Activated CD8-positive, alpha-beta memory T cell treated with anti-CD3 and anti-CD28 coated beads, Interleukin-2, amount 50 U/mL, for 24 hours (primary cell): ENCODE measurements around the gene PITPNM3.
"Not testable (repeated sequence)": the region's sequence is repeated elsewhere in the genome, so short reads cannot be mapped to it uniquely, and the experiment has no call there.

ENCODE experiments used
- DNase-seq: peaks from one replicate; pipeline ENCODE4 v3.0.0-alpha.2; 2020; ENCODE audit errors: extremely low read depth

The PITPNM3 gene

DNA sequence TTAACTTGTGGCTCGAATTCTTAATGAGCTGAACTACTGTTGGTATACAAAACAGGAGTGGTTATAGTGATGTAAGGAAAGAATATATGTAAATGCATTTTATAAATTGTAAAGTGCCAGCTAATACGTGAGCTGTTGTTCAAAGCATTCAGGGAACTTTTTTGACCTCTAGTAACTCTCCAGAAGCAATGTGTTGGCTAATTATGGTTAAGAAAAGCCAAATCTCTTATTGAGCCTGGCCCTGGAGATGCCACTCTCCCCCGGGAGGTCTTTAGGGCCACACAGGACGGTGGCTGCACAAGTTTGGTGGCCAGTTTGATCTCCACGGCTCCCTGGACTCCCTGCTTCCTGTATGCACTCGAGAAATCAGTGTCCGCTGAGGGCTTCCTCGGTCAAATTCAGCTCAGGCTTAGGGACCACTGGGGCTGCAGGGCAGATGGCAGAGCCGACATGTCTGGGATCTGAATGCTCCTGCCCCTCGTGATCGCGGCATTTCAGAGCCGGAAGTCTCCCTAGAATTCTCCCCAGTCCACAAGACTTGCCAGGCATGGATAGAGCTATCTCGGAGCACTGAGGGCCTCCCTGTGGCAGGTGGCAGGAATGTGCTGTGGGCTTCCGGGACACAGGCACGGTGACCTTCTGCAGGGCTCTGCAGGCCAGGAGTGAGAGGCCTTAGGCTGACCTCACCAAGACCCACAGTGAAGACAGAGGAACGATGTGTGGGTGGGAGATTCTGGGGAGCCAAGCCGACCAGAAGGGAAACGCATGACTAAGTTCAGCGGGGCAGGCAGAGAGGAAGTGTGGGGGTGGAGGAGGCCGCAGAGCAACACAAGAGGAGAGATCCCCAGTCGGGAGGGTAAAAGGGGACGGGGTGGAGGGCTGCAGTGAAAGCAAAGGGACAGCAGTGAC is 18.6 kb upstream of the PITPNM3 start:
- DNase-seq: peak; percentile 7

GRCh38 chr17:6573982-6574686 is 17.8 kb upstream of the PITPNM3 start:
- no peak for DNase-seq

DNA sequence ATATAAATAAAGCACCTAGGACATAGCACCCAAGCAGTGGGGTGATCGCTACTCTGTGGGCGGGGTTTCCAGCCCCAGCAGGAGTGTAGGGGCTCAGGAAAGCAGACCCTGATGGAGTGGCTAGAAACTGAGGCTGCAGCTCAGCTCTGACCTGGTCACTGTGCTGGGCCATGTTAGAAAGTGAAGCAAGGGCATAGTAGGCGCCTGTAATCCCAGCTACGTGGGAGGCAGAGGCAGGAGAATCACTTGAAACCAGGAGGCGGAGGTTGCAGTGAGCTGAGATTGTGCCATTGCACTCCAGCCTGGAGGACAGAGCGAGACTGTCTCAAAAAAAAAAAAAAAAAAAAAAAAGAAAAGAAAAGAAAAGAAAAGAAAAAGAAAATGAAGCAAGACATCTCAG is 17.1 kb upstream of the PITPNM3 start:
- not testable (repeated sequence) for DNase-seq

DNA sequence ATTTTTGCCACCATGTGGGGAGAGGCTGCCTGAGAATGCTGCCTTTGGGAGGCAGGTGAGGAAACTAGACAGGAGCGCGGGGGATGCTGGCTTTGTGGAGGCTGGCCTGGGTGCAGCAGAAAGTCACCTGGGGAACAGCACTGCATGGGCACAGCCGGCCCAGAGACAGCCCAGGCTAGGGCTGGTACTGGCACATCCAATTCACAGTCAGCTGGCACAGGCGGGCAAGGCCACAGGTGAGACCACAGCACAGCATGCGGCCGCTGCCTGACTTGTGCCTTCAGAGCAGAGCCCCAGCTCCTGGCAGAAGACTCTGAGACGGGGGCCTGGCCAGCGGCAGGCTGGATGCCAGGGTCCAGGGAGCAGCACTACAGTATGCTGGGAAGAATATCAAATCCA is 16.6 kb upstream of the PITPNM3 start:
- DNase-seq: no peak

DNA sequence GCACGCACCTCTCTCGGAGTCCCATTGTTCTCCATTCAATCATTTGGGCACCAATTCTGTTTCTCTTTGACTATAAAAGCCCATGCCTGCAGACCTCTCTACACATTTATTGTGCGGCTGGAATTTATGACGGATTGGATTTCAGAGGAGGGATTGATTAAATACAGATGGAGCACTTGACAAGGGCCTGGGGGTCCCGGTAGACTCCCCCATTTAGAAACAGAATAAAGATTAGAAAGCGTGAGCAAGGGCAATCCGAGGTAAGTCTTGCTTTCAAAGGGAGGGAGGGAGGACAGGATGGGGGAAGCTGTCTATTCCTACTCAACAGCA is 15.1 kb upstream of the PITPNM3 start:
- DNase-seq: no peak

GRCh38 chr17:6570731-6571451 is 14.5 kb upstream of the PITPNM3 start:
- no peak for DNase-seq

DNA sequence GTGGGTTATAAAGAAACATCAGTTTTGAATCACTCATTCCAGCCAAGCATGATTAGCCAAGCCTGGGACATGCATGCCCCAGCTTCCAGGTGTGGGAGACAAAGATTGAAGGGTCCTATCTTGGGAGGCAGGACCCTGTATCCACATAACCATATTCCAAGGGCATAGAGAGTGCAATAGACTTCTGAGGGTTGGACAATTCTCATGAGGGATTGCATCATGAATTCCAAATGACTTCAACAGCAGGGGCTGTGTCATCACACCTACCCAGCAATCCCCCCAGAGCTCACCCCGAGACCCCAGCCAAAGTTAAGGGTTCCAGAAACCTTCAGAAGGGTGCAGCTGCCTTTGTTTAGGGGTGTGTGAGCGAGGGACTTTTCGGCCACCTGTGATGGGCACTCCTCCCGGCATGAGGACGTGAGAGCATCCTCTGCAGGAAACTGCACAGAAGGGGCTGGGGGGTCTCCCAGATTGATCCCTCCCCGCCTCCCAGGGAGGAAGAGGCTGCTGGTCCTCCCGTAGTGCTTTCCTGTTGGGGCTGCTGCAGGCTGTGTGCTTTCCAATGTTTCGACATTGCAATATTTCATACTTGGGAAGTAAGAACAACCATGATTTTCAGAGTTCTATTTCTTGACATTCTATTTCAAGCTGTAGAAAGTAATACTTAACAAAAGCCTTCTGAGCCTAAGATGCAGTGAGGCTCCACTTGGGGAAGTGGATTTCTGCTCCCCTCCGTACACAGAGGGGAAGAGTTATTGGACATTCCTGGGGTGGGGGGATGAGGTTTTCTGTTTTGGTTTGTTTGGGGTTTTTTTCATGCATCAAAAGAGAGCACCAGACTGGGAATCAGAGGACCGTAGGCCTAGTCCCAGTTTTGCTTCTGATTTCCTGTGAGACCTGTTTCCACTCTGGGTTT is 13.3 kb upstream of the PITPNM3 start:
- no peak for DNase-seq

DNA sequence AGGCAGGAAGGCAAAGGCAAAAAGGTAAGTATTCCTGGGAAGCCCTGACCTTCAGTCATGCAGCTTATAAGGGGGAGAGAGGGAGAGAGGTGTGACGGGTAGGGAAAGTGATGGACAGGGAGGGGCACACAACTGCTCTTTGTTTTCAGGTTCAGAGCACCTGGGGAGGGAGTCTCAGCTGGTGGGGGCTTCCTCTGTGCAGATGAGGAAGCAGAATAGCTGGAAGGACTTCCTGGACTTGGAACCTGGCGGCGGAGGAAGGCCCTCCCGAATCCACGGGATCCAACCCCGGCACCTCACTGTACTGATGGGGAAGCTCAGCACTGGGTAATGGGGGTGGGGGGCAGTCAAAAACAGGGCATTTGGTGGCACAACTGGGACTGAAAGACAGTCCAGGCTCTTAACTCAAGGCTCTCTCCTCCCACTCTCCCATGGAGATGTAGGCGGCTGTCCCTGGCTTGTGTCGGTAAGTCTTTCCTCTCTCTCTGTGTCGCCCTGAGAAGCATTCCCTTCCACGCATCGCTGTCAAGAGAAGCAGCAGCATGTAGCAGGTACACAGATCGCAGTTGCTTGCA is 11.9 kb upstream of the PITPNM3 start:
- DNase-seq: no peak

DNA sequence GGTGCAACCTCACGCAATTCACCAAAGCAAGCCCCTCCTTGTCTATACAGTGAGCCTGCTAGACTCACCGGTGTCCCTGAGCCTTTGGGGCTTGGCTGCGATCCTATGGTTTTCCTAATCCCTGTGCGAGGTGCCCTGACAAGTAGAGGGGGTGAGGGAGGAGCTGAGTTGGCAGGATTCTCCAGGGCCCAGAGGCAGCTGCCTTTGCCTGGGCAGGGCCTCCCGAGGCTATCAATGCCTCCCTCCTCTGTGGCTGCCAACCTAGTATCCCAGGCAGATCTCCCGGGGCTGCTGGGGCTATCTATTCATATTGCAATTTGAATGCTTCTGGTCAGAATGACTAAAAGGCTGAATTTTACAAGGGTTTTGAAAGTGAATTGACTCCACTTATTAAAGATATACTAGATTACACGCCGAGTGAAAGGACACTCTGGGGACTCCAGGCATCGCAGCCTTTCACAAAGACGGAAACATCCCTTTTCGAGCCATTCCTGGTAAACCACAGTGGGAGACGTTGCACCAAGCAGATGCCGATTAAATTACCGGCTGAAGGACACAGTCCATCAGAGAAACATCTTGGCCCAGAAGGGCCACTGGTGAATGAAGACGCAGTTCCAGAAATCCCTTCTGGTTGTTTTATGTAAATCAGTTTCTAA is 11.3 kb upstream of the PITPNM3 start:
- no peak for DNase-seq

GRCh38 chr17:6561446-6561845 is 5.1 kb upstream of the PITPNM3 start:
- no peak for DNase-seq

- DNase-seq: no peak
Measured at GRCh38 chr17:6560496-6560895, 4.1 kb upstream of the PITPNM3 start.

DNA sequence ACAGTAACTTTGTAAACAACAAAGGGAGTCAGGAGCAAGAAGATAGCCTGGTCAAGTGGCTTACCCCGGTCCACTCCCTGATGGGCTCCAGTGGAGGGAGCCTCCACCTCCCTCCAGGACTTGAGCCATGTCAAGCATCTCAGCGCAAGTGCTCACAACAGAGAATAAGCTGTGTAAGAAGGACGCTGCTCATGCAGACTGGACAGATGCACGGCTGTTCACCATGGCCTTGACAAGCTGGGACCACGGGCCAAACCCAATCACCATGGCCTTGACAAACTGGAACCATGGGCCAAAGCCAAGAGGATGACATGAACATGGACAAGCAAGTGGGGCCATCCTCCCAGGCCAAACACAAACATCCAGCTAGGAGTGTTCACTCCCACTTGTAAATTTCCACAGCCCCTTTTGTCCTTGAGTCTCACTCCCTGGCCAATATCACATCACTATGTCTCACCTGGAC is 3.4 kb upstream of the PITPNM3 start:
- no peak for DNase-seq

- no peak for DNase-seq
Measured at GRCh38 chr17:6558932-6559752, 2.8 kb upstream of the PITPNM3 start.

GRCh38 chr17:6558276-6558675 is 1.9 kb upstream of the PITPNM3 start:
- DNase-seq: no peak

DNA sequence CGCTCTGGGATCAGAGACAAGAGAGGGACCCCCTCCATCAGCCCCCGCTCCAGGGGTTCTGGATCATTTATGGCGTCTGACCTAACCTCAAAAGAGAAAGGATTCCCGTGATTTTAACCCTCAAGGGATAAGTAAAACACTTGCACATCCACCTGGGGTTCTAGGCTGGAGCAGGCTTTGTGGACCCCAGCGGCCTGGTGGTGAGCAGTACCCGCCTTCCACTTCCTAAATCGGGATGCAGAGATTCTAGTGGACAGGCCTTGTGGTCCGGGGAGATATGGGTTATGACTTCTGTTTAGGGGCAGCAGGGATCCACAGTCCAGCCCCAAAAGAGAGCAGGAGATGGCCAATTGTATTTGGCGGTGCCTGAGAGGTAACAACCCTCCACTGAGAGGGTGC is 684 bp upstream of the PITPNM3 start:
- no peak for DNase-seq

- DNase-seq: no peak
Measured at GRCh38 chr17:6555331-6556120, 829 bp downstream of the PITPNM3 start.

DNA sequence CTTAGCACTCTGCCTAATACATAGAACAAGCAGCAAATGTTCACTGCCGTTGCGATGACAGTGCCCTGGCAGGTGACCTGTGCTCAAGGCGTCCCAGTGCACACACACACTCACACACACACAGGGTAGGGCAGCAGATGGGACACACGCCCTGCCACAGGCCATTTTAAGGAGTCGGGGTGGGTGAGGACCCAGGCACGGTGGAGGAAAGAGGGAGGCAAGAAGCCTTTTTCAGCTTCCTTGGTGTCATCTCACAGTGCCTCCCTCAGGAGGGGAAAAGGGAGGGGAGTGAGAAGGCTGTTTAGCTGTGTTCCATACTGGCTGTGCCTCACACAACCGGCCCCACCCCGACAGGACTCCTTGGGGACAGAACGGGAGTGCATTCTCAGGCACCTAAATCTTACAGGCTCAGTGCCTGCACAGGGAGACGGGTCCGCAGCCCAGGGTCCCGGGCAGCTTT is 1.5 kb downstream of the PITPNM3 start:
- no peak for DNase-seq

- no peak for DNase-seq
Measured at GRCh38 chr17:6554342-6554741, 2.0 kb downstream of the PITPNM3 start.
